Measurements from ENCODE around the gene TMEM44.
"Not testable (repeated sequence)": the region's sequence is repeated elsewhere in the genome, so short reads cannot be mapped to it uniquely, and the experiment has no call there.

Gene TMEM44

DNA sequence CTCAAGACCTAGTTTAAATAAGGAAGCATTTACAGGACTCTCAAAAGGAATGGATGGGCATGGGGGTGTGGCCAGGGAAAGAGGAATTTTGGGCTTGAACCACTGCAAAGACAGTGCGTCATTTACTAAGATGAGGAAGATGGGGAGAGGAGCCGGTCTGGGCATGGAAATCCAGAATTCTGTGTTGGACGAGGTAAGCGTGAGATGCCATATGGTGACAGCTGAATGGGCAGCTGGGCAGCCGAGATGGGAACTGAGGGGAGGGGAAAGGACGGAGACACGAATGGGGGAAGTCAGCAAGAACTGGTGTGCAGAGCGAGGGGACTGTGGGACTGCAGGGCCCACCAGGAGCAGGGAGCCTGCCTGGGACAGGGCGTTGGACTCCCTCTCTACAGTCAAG lies 24.2 kb downstream of the TMEM44 start:
- no peak for DNase-seq

DNA sequence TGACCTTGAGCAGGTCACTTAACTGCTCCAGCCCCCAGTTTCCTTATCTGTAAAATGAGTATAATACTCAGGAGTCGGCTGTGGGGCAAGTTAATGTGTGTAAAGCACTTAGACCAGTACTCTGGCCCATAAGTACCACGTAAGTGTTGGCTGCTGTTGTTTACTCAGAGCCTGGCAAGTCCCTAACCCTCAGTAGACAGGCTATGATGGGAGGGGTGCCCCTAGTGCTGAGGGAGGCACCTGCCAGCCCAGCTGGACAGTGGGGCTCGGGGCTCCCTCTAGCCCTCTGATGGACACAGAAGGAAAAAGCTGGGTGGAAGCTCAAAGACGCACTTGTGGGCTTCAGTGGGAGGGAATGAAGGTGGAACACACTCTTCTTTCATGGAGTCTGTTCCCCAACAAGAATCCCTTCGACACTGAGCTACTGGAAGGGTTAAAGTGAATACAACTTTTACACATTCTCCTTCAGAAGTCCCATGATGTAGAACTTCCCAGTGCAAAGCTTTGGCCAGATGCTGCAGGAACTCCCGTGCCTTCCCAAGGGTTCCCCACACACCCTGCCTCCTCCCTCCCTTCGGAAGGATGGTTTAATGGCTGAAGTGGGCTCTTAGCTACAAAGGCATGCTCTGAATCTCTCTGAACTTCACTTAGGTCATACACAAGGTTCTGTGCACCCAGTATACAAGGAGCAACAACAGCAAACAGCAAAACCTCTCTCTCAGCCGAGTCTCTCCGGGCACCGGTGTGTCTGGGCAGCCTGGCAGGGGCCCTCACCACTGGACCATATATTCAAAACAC lies 25.4 kb downstream of the TMEM44 start:
- DNase-seq: no peak

GRCh38 chr3:194606941-194607340 lies 26.3 kb downstream of the TMEM44 start:
- no peak for DNase-seq

GRCh38 chr3:194606163-194606562 lies 27.1 kb downstream of the TMEM44 start:
- no peak for DNase-seq

- DNase-seq: not testable (repeated sequence)
Measured at GRCh38 chr3:194605314-194605713, 27.9 kb downstream of the TMEM44 start.

DNA sequence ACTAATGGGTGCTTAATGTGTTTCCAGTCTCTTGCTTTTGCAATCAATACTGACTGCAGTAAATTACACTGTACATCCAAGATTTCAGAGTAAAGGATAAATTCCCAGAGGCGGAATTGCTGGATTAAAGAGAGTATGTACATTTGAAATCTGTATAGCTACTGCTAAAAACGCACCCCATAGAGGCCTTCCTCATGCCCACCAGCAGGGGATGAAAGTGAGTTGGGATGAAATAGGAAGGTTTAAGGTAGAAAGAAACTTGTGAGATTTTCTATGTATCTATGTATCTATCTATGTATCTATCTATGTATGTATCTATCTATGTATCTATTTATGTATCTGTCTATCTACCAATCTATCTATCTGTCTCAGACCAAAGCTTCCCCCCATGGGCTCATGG lies 28.4 kb downstream of the TMEM44 start:
- no peak for DNase-seq

GRCh38 chr3:194604126-194604525 lies 29.1 kb downstream of the TMEM44 start:
- DNase-seq: no peak

GRCh38 chr3:194602669-194603171 lies 30.5 kb downstream of the TMEM44 start:
- no peak for DNase-seq

DNA sequence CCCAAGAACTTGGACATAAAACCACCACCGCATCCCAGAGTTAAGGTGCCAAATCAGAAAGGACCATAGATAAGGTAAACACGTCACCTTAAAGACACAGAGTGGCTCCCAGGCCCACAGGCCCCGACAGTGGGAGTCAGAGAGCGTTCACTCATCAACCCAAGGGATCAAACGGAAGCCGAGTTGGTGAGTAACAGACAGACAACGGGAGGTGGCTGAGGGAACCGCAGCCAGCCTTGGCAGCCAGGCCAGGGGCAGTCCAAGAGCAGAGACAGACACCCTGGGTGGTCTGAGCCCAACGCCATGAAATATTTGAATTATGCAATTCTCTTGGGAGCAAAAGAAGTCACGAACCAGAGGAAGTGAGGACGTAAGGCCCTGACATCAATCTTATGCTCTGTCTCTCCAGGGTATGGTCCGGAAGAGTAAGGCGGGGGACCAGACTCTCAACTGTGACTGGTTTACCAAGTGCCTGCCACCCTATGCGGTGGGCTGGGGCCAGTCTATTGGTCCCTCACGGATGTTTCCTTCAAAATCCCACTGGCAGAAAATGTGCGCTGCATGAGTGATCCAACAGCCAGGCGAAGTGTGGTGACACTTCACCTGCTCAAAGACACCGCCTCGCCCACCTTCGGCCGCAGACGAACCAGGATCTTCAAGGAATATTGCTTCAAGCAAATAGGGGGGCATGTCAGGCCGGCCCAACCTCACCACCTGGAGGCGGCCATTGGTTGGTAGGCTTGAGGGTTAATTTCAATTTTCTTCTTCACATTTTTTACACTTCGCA lies 34.3 kb downstream of the TMEM44 start:
- no peak for DNase-seq

DNA sequence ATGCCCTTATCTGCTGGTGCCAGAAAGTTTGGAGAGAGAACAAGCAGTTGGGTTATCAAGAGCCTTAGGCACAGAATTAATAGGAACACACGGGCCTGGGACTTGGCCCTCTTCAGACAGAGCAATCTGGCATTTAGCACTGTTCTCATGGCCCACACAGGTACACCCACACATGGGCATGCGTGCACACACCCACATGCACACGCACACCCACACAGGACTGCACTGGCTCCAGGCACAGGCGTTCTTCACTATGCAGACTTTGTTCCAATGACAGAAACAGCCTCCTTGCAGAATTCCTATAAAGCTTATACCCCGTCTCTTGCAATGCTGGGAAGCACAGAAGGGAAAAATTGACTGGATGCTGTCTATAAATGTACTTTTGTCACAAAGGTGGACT lies 36.3 kb downstream of the TMEM44 start:
- no peak for DNase-seq

GRCh38 chr3:194592798-194593752 lies 40.1 kb downstream of the TMEM44 start:
- no peak for DNase-seq

- no peak for DNase-seq
Measured at GRCh38 chr3:194588741-194589140, 44.5 kb downstream of the TMEM44 start.

- no peak for DNase-seq
Measured at GRCh38 chr3:194588236-194588635, 45.0 kb downstream of the TMEM44 start.

GRCh38 chr3:194587438-194587931 lies 45.7 kb downstream of the TMEM44 start:
- no peak for DNase-seq

GRCh38 chr3:194586836-194587235 lies 46.4 kb downstream of the TMEM44 start:
- no peak for DNase-seq

- DNase-seq: no peak
Measured at GRCh38 chr3:194585880-194586281, 47.3 kb downstream of the TMEM44 start.

- DNase-seq: no peak
Measured at GRCh38 chr3:194584866-194585265, 48.4 kb downstream of the TMEM44 start.

- DNase-seq: no peak
Measured at GRCh38 chr3:194584320-194584776, 48.9 kb downstream of the TMEM44 start.

- no peak for DNase-seq
Measured at GRCh38 chr3:194582196-194582905, 50.9 kb downstream of the TMEM44 start.

GRCh38 chr3:194579091-194579606 lies 54.1 kb downstream of the TMEM44 start:
- DNase-seq: no peak
